Measurements from ENCODE around the gene CTXN2. TPM values are rescaled to one million over a fixed set of nuclear protein-coding genes. Genes with fewer than 3 reads are reported as not detected.

The CTXN2 gene
- total and polyA plus RNA-seq, 2 of the 13 experiments (the other 11 are each of a cell fraction or from before 2014, with no cell fraction given): not detected

GRCh38 chr15:48205981-48206380 lies 14.5 kb downstream of the CTXN2 start, which contains the start of gene SLC12A1 (continued):
- TF ChIP-seq ZNF589 (CRISPR knock-in tag; conservative IDR thresholded peaks at IDR 0.05) (no peak), MEF2D (CRISPR knock-in tag; IDR thresholded peaks at IDR 0.05) (no peak)
- TF ChIP-seq, protein P1, sequence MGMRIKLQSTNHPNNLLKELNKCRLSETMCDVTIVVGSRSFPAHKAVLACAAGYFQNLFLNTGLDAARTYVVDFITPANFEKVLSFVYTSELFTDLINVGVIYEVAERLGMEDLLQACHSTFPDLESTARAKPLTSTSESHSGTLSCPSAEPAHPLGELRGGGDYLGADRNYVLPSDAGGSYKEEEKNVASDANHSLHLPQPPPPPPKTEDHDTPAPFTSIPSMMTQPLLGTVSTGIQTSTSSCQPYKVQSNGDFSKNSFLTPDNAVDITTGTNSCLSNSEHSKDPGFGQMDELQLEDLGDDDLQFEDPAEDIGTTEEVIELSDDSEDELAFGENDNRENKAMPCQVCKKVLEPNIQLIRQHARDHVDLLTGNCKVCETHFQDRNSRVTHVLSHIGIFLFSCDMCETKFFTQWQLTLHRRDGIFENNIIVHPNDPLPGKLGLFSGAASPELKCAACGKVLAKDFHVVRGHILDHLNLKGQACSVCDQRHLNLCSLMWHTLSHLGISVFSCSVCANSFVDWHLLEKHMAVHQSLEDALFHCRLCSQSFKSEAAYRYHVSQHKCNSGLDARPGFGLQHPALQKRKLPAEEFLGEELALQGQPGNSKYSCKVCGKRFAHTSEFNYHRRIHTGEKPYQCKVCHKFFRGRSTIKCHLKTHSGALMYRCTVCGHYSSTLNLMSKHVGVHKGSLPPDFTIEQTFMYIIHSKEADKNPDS (CRISPR knock-in tag; IDR thresholded peaks at IDR 0.05): no peak

DNA sequence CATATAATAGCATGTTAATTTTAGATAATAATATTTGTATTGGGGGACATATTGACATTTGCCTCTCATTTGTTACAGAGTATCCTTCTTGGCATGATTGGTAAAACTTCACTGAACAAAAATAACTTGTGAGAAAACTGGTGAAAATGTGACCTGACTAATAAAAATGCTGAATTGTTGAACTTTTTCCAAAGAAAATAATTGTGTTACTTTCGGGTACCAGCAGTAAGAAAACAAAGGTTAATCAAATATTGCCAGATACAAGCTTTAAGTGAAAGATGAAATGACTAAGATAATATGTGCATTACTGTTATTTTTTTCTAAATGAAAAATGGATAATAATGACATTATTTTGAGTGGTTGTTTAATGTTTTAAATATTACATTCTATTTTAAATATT lies 29.8 kb downstream of the CTXN2 start:
- H3K4me1 ChIP-seq (ENCODE audit: insufficient read depth, low read length): no peaks in the 10 kb centered on the region
- DNase-seq (ENCODE audit: low spot score) (no peak), FAIRE-seq (no peak), ATAC-seq (no peak)
- no peak overlapping the region for H3K4me3 ChIP-seq (replicated peaks in 1 of 3; ENCODE audit: insufficient read depth in 1 of 3, low read depth in 2 of 3, low read length in 3 of 3)
- no peak overlapping the region for H3K9ac ChIP-seq (ENCODE audit: insufficient read depth, low read depth, low read length)
- no peaks in the 10 kb centered on the region for H3K9me3 ChIP-seq (ENCODE audit: low read length)
- in situ Hi-C loops (cut with HindIII; ENCODE audit: extremely low pct_ligation_motif_present, low pct_unique_long_range_greater_than_20kb) (no loop called here), intact Hi-C loops (cut with micrococcal nuclease; ENCODE audit: unreplicated experiment) (no loop called here)
- BruUV-seq (replicated peaks): no TSS peak
- no peak for TF ChIP-seq ZNF780A (CRISPR knock-in tag; IDR thresholded peaks at IDR 0.05)
- TF ChIP-seq TSC22D2 (CRISPR knock-in tag; IDR thresholded peaks at IDR 0.05; ENCODE audit: borderline replicate concordance): no peak
- no peak for TF ChIP-seq GATA4 (IDR thresholded peaks at IDR 0.05; ENCODE audit: borderline replicate concordance, low read depth)
- no peak for TF ChIP-seq PRMT3 (CRISPR knock-in tag; IDR thresholded peaks at IDR 0.05; ENCODE audit: borderline replicate concordance, low read depth)
- TF ChIP-seq NFKBIZ (CRISPR knock-in tag; IDR thresholded peaks at IDR 0.05): no peak
- TF ChIP-seq MTF1 (CRISPR knock-in tag; IDR thresholded peaks at IDR 0.05): no peak
- TF ChIP-seq ZFP91 (CRISPR knock-in tag; IDR thresholded peaks at IDR 0.05; ENCODE audit: borderline replicate concordance): no peak
- no peak for TF ChIP-seq POLR2G (IDR thresholded peaks at IDR 0.05; ENCODE audit: low read depth, low read length)
- TF ChIP-seq PHF8 (CRISPR knock-in tag; IDR thresholded peaks at IDR 0.05): no peak
- WGBS (ENCODE audit: low lambda C conversion rate): 0% methylated on average over 1 of the region's 1 CpG
- POLR2A ChIA-PET: no interaction called here
- CTCF ChIA-PET (ENCODE audit: low intra/inter-chr PET ratio, low total read pairs): no interaction called here
- H2AFZ ChIP-seq (ENCODE audit: low read length): no peak overlapping the region
- H3K27me3 ChIP-seq (ENCODE audit: control insufficient read depth in 1 of 2, insufficient read depth in 2 of 2, low read length in 2 of 2): no peaks in the 10 kb centered on the region
- H3K79me2 ChIP-seq (ENCODE audit: insufficient read depth, low read length): no peaks in the 10 kb centered on the region
- H3K27ac ChIP-seq (ENCODE audit: extremely low read length, insufficient read depth, low read length): no peak overlapping the region
- H4K20me1 ChIP-seq (ENCODE audit: insufficient read depth, low read length): no peaks in the 10 kb centered on the region
- no peaks in the 10 kb centered on the region for H3K36me3 ChIP-seq (replicated peaks in 1 of 2; ENCODE audit: control insufficient read depth in 1 of 2, insufficient read depth in 2 of 2, low read length in 2 of 2)
- no peak overlapping the region for H3K4me2 ChIP-seq (ENCODE audit: low read depth, low read length)

Data from HepG2 (cell line).